HG03521 (cell line): ENCODE measurements around the gene PRKAA2.
"Not testable (repeated sequence)": the region's sequence is repeated elsewhere in the genome, so short reads cannot be mapped to it uniquely, and the experiment has no call there.

Source experiments
- ATAC-seq: cut with Tn5 transposase; IDR thresholded peaks from one replicate; pipeline ENCODE4 v1.9.1; 2021; ENCODE audit warnings: mild to moderate bottlenecking, moderate library complexity; ENCODE audit not compliant: unreplicated experiment

The PRKAA2 gene

GRCh38 chr1:56644919-56645676 is at the start of gene PRKAA2:
Gene PRKAA2 (plus strand): TSS chr1:56645314. CDS start chr1:56645388, 74 bp downstream.
- ATAC-seq = no peak

- ATAC-seq = not testable (repeated sequence)
These were observed 49.5 kb upstream of the PRKAA2 start for GRCh38 chr1:56595397-56596191.

- ATAC-seq = not testable (repeated sequence)
These were observed 35.0 kb upstream of the PRKAA2 start for GRCh38 chr1:56610097-56610496.

- not testable (repeated sequence) for ATAC-seq
These were observed 34.3 kb upstream of the PRKAA2 start for GRCh38 chr1:56610770-56611169.

- ATAC-seq = no peak
These were observed 28.0 kb upstream of the PRKAA2 start for GRCh38 chr1:56617141-56617540.

- no peak for ATAC-seq
These were observed 19.2 kb upstream of the PRKAA2 start for GRCh38 chr1:56625819-56626440.

- ATAC-seq = no peak
These were observed 18.6 kb upstream of the PRKAA2 start for GRCh38 chr1:56626546-56626945.

GRCh38 chr1:56627019-56627635 is 18.0 kb upstream of the PRKAA2 start:
- ATAC-seq = no peak

- ATAC-seq = no peak
These were observed 17.5 kb upstream of the PRKAA2 start for GRCh38 chr1:56627636-56628039.

- no peak for ATAC-seq
These were observed 14.3 kb upstream of the PRKAA2 start for GRCh38 chr1:56630786-56631185.

- no peak for ATAC-seq
These were observed 13.2 kb upstream of the PRKAA2 start for GRCh38 chr1:56631901-56632300.

GRCh38 chr1:56634981-56635380 is 10.1 kb upstream of the PRKAA2 start:
- ATAC-seq = no peak

- ATAC-seq = no peak
These were observed 6.9 kb upstream of the PRKAA2 start for GRCh38 chr1:56638248-56638647.

GRCh38 chr1:56639211-56639610 is 5.9 kb upstream of the PRKAA2 start:
- ATAC-seq = no peak

- no peak for ATAC-seq
These were observed 1.5 kb upstream of the PRKAA2 start for GRCh38 chr1:56643661-56644060.

- no peak for ATAC-seq
These were observed 823 bp upstream of the PRKAA2 start for GRCh38 chr1:56644064-56644918.

GRCh38 chr1:56645677-56646305 is 677 bp downstream of the PRKAA2 start:
- ATAC-seq = no peak

GRCh38 chr1:56646611-56647010 is 1.5 kb downstream of the PRKAA2 start:
- ATAC-seq = no peak

GRCh38 chr1:56647106-56647505 is 2.0 kb downstream of the PRKAA2 start:
- ATAC-seq = no peak

- ATAC-seq = no peak
These were observed 3.4 kb downstream of the PRKAA2 start for GRCh38 chr1:56648546-56648945.
